NOMO-1 treated with DMSO at 0.1 percent for 48 hours (cell line): Measurements from ENCODE around the gene ATP5MG.
"Not testable (repeated sequence)": the region's sequence is repeated elsewhere in the genome, so short reads cannot be mapped to it uniquely, and the experiment has no call there.

Source experiments
- DNase-seq: peaks from one replicate; lab custom pipeline; 2025; ENCODE audit not compliant: unreplicated experiment; lab: John Stamatoyannopoulos, UW

Gene ATP5MG

GRCh38 chr11:118401151-118401879 lies at the start of gene ATP5MG:
Gene ATP5MG (plus strand): TSS chr11:118401606. CDS start chr11:118401666, 60 bp downstream.
- peak; percentile 83 for DNase-seq

- DNase-seq = peak; percentile 21
Measured at GRCh38 chr11:118353084-118353710, 48.2 kb upstream of the ATP5MG start.

- DNase-seq = no peak
Measured at GRCh38 chr11:118358071-118358470, 43.3 kb upstream of the ATP5MG start.

GRCh38 chr11:118359295-118359958 lies 42.0 kb upstream of the ATP5MG start, which contains the start of gene UBE4A:
Gene UBE4A (plus strand): TSS chr11:118359600. CDS start chr11:118365081, 5,481 bp downstream.
- DNase-seq = peak; percentile 89

GRCh38 chr11:118364956-118365615 lies 36.3 kb upstream of the ATP5MG start:
- no peak for DNase-seq

GRCh38 chr11:118366287-118366686 lies 35.1 kb upstream of the ATP5MG start:
- DNase-seq = no peak

GRCh38 chr11:118370774-118371173 lies 30.6 kb upstream of the ATP5MG start:
- no peak for DNase-seq

- no peak for DNase-seq
Measured at GRCh38 chr11:118373263-118373662, 28.1 kb upstream of the ATP5MG start.

- no peak for DNase-seq
Measured at GRCh38 chr11:118373871-118374270, 27.5 kb upstream of the ATP5MG start.

GRCh38 chr11:118374729-118375128 lies 26.7 kb upstream of the ATP5MG start:
- DNase-seq = no peak

- DNase-seq = no peak
Measured at GRCh38 chr11:118375978-118376377, 25.4 kb upstream of the ATP5MG start.

- DNase-seq = no peak
Measured at GRCh38 chr11:118379497-118379896, 21.9 kb upstream of the ATP5MG start.

- DNase-seq = no peak
Measured at GRCh38 chr11:118380571-118380970, 20.8 kb upstream of the ATP5MG start.

GRCh38 chr11:118382954-118383353 lies 18.5 kb upstream of the ATP5MG start:
- no peak for DNase-seq

- DNase-seq = no peak
Measured at GRCh38 chr11:118383657-118384056, 17.7 kb upstream of the ATP5MG start.

- no peak for DNase-seq
Measured at GRCh38 chr11:118396097-118396501, 5.3 kb upstream of the ATP5MG start.

- no peak for DNase-seq
Measured at GRCh38 chr11:118397448-118397847, 4.0 kb upstream of the ATP5MG start.

GRCh38 chr11:118398791-118399559 lies 2.4 kb upstream of the ATP5MG start:
- no peak for DNase-seq

GRCh38 chr11:118401880-118402590 lies 629 bp downstream of the ATP5MG start:
- peak; percentile 31 for DNase-seq

- DNase-seq = not testable (repeated sequence)
Measured at GRCh38 chr11:118402594-118402993, 1.2 kb downstream of the ATP5MG start.
